Stimulated activated naive CD8-positive, alpha-beta T cell treated with anti-CD3 and anti-CD28 coated beads, Interleukin-15, amount 100 ng/mL, for 72 hours (primary cell): ENCODE results near the gene CDC42EP3.

Source experiments
- ATAC-seq: fragments of 150-1000 bp; cut with Tn5 transposase; 2 replicates; pipeline ENCODE4 v1.10.0; 2021; ENCODE audit warnings: mild to moderate bottlenecking, moderate library complexity
- DNase-seq, 2 donors: peaks; one replicate each; pipeline ENCODE4 v3.0.0; 2021 to 2022
- H3K27ac Mint-ChIP-seq, 2 donors: one replicate each; pipeline ENCODE4 v1.8.0; 2022; ENCODE audit warnings: mild to moderate bottlenecking in 2 of 2, mixed read lengths in 2 of 2, moderate library complexity in 2 of 2
- H3K27me3 Mint-ChIP-seq: one replicate; pipeline ENCODE4 v1.8.0; 2022; ENCODE audit warnings: mixed read lengths
- H3K4me1 Mint-ChIP-seq: one replicate; pipeline ENCODE4 v1.8.0; 2022; ENCODE audit warnings: mild to moderate bottlenecking, mixed read lengths
- H3K4me3 Mint-ChIP-seq, 2 donors: one replicate each; pipeline ENCODE4 v1.8.0; 2022; ENCODE audit warnings: mild to moderate bottlenecking in 2 of 2, mixed read lengths in 2 of 2, moderate library complexity in 1 of 2
- H3K9me3 Mint-ChIP-seq, 2 donors: one replicate each; pipeline ENCODE4 v1.8.0; 2022; ENCODE audit warnings: mixed read lengths in 2 of 2

Gene CDC42EP3

GRCh38 chr2:37637985-37638384 is 33.5 kb downstream of the CDC42EP3 start:
- Mint-ChIP-seq H3K4me1 (peaks cover 54% of the 10 kb centered on the region), H3K27ac (no peak overlapping the region), H3K9me3 (no peaks in the 10 kb centered on the region), H3K4me3 (no peak overlapping the region), H3K27me3 (no peaks in the 10 kb centered on the region)
- no peak for ATAC-seq
- no peak for DNase-seq

DNA sequence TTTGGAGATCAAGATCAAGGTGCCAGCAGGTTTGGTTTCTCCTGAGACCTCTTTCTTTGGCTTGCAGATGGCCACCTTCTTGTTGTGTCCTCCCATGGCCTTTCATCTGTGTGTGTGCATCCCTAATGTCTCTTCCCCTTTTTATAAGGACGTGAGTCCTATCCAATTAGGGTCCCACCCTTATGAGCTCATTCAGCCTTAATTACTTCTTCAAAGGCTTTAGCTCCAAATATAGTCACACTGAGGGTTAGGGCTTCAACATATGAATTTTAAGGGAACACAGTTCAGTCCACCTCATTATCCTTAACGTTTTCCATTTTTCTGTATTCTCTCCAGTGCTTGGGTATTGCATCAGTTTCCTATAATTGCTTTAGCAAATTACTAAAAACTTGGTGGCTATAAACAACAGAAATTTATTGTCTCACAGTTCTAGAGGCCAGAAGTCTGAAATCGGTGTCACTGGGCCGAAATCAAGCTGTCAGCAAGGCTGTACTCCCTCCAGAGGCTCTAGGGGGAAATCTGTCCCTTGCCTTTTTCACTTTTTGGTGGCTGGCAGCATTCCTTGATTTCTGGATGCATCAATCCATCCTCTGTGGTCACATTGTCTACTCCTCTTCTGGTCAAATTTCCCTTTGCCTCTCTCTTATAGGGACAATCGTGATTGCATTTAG is 34.1 kb downstream of the CDC42EP3 start:
- ATAC-seq (no peak), DNase-seq (no peak)
- no peaks in the 10 kb centered on the region for H3K9me3 Mint-ChIP-seq
- H3K4me3 Mint-ChIP-seq = no peak overlapping the region
- H3K27me3 Mint-ChIP-seq = no peaks in the 10 kb centered on the region
- peak overlapping the region in 1 of 2 donors; percentile 81 for H3K27ac Mint-ChIP-seq
- H3K4me1 Mint-ChIP-seq = peaks cover 53% of the 10 kb centered on the region

GRCh38 chr2:37636381-37637066 is 34.9 kb downstream of the CDC42EP3 start:
- ATAC-seq = no peak
- H3K27me3 Mint-ChIP-seq = no peaks in the 10 kb centered on the region
- no peak for DNase-seq
- H3K9me3 Mint-ChIP-seq = no peaks in the 10 kb centered on the region
- H3K27ac Mint-ChIP-seq = peak overlapping the region; percentile 54 to 87
- H3K4me1 Mint-ChIP-seq = peaks cover 50% of the 10 kb centered on the region
- H3K4me3 Mint-ChIP-seq = peak overlapping the region; percentile 5 to 25

GRCh38 chr2:37635504-37636380 is 35.7 kb downstream of the CDC42EP3 start:
- H3K9me3 Mint-ChIP-seq = no peaks in the 10 kb centered on the region
- peaks cover 56% of the 10 kb centered on the region for H3K4me1 Mint-ChIP-seq
- H3K27me3 Mint-ChIP-seq = no peaks in the 10 kb centered on the region

DNA sequence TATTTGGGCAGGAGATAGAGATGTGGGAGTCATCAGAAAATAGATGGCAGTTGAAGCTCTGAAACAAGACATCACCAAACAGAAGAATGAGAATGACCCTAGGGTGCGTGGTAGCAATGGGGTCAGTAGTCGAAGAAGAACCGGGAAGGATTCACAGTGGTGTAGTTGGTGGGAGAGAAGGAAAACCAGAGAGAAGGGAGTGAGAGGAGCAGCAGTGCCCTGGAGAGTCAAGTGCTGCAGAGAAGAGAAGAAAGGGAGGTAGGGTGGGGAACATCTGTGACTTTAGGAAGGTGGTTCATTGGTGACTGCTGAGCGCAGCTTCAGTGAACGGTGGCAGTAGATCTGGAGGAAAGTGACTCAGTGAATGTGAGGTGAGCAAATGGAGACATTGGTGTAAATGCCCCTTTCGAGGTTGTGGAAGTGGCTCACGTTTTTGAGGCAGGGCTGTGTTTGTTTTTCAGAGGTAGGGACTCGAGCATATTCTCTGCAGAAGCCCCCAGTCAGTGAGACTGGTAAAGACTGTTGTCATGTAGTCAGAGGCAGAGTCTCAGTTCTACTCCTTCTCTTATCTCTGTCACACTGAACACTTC is 36.4 kb downstream of the CDC42EP3 start:
- peaks cover 63% of the 10 kb centered on the region for H3K4me1 Mint-ChIP-seq
- peak overlapping the region; percentile 87 to 93 for H3K27ac Mint-ChIP-seq
- ATAC-seq (peak; percentile 50), DNase-seq (no peak)
- no peaks in the 10 kb centered on the region for H3K27me3 Mint-ChIP-seq
- H3K4me3 Mint-ChIP-seq = peak overlapping the region; percentile 54 to 71
- H3K9me3 Mint-ChIP-seq = no peaks in the 10 kb centered on the region

More at GRCh38 chr2:37635504-37636380, 35.7 kb downstream of the CDC42EP3 start:
- ATAC-seq (peak; percentile 92), DNase-seq (peak; percentile 73 to 87)
- Mint-ChIP-seq H3K27ac (peak overlapping the region; percentile 87 to 93), H3K4me3 (peak overlapping the region; percentile 53 to 71)

DNA sequence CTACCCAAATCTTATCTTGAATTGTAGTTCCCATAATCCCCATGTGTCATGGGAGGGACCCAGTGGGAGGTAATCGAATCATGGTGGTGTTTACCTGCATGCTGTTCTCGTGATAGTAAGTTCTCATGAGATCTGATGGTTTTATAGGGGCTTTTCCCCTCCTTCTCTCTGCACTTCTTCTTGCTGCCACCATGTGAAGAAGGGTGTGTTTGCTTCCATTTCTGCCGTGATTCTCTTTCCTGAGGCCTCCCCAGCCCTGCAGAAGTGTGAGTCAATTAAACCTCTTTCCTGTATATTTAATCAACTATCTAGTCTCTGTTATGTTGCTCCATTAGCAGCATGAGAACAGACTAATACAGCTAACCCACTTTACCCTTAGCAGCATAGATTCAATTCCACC is 37.6 kb downstream of the CDC42EP3 start:
- Mint-ChIP-seq H3K4me1 (peaks cover 75% of the 10 kb centered on the region), H3K9me3 (no peaks in the 10 kb centered on the region), H3K27ac (no peak overlapping the region), H3K4me3 (peak overlapping the region in 1 of 2 donors; percentile 2), H3K27me3 (no peaks in the 10 kb centered on the region)
- DNase-seq (no peak), ATAC-seq (no peak)

GRCh38 chr2:37633234-37633633 is 38.2 kb downstream of the CDC42EP3 start:
- H3K27me3 Mint-ChIP-seq = no peaks in the 10 kb centered on the region
- no peak overlapping the region for H3K27ac Mint-ChIP-seq
- ATAC-seq = no peak
- no peak for DNase-seq
- H3K9me3 Mint-ChIP-seq = no peaks in the 10 kb centered on the region
- peaks cover 76% of the 10 kb centered on the region for H3K4me1 Mint-ChIP-seq
- no peak overlapping the region for H3K4me3 Mint-ChIP-seq

- ATAC-seq = no peak
- Mint-ChIP-seq H3K27me3 (no peaks in the 10 kb centered on the region), H3K4me3 (no peak overlapping the region), H3K27ac (no peak overlapping the region), H3K9me3 (no peaks in the 10 kb centered on the region), H3K4me1 (peaks cover 81% of the 10 kb centered on the region)
- no peak for DNase-seq
These were observed 39.1 kb downstream of the CDC42EP3 start for GRCh38 chr2:37632310-37632709.

- no peak overlapping the region for H3K4me3 Mint-ChIP-seq
- H3K27me3 Mint-ChIP-seq = no peaks in the 10 kb centered on the region
- DNase-seq = no peak
- peaks cover 82% of the 10 kb centered on the region for H3K4me1 Mint-ChIP-seq
- no peak overlapping the region for H3K27ac Mint-ChIP-seq
- H3K9me3 Mint-ChIP-seq = no peaks in the 10 kb centered on the region
- no peak for ATAC-seq
These were observed 39.7 kb downstream of the CDC42EP3 start for GRCh38 chr2:37631698-37632097.

GRCh38 chr2:37631292-37631691 is 40.1 kb downstream of the CDC42EP3 start:
- H3K27ac Mint-ChIP-seq = no peak overlapping the region
- no peaks in the 10 kb centered on the region for H3K9me3 Mint-ChIP-seq
- H3K4me1 Mint-ChIP-seq = peaks cover 82% of the 10 kb centered on the region
- no peaks in the 10 kb centered on the region for H3K27me3 Mint-ChIP-seq
- no peak for ATAC-seq
- H3K4me3 Mint-ChIP-seq = peak overlapping the region in 1 of 2 donors; percentile 53
- no peak for DNase-seq

GRCh38 chr2:37630776-37631175 is 40.7 kb downstream of the CDC42EP3 start:
- Mint-ChIP-seq H3K4me3 (peak overlapping the region in 1 of 2 donors; percentile 53), H3K4me1 (peaks cover 82% of the 10 kb centered on the region)
- ATAC-seq = no peak

DNA sequence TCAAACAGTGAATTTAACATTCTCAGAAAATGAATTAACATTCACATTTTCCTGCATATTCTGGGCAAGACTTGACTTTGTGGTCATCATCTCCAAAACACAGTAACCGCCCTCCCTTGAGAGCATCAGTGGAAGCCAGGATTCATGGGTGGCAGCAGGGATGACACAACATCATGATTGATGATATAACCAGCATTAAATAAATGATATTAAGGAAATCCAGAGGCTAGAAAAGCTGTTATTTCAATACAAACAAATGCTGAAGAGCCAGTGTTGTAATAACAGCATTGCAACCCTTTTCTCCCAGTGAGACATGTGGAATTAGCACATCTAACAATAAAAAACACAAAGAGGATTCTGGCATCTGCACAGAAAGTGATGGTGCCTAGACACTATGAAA is 41.1 kb downstream of the CDC42EP3 start:
- DNase-seq = no peak
- no peaks in the 10 kb centered on the region for H3K9me3 Mint-ChIP-seq
- H3K4me3 Mint-ChIP-seq = no peak overlapping the region
- H3K27ac Mint-ChIP-seq = no peak overlapping the region
- peaks cover 82% of the 10 kb centered on the region for H3K4me1 Mint-ChIP-seq
- H3K27me3 Mint-ChIP-seq = no peaks in the 10 kb centered on the region
- no peak for ATAC-seq

More at GRCh38 chr2:37630776-37631175, 40.7 kb downstream of the CDC42EP3 start:
- no peaks in the 10 kb centered on the region for H3K27me3 Mint-ChIP-seq
- no peaks in the 10 kb centered on the region for H3K9me3 Mint-ChIP-seq
- DNase-seq = no peak
- no peak overlapping the region for H3K27ac Mint-ChIP-seq

DNA sequence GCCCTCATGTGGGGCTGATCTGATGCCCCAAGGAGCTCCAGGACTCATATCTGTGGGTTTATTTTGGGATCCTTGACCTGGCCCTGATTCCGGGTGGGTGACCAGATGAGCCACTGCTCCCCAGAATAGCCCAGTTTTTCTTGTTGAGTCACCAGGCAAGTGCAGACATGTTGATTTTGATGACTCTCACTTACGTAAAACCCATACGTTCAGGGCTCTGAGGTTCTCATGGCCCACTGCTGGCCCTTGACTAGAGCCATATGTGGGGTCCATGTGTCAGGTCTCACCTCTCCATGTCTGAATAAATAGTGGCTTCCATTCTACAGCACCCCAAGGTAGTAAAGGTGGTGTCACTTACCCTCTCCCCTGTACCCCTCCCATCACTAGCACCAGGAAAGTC is 41.9 kb downstream of the CDC42EP3 start:
- Mint-ChIP-seq H3K27ac (peak overlapping the region; percentile 12 to 49), H3K4me1 (peaks cover 82% of the 10 kb centered on the region), H3K4me3 (peak overlapping the region in 1 of 2 donors; percentile 7), H3K9me3 (no peaks in the 10 kb centered on the region), H3K27me3 (no peaks in the 10 kb centered on the region)
- DNase-seq (no peak), ATAC-seq (no peak)

GRCh38 chr2:37627710-37628109 is 43.7 kb downstream of the CDC42EP3 start:
- Mint-ChIP-seq H3K4me1 (peaks cover 83% of the 10 kb centered on the region), H3K27me3 (no peaks in the 10 kb centered on the region), H3K9me3 (peaks cover 0 to 9% of the 10 kb centered on the region in 2 donors), H3K4me3 (no peak overlapping the region), H3K27ac (no peak overlapping the region)
- DNase-seq (no peak), ATAC-seq (no peak)

- H3K4me3 Mint-ChIP-seq = peak overlapping the region; percentile 65 to 70
- H3K9me3 Mint-ChIP-seq = peaks cover 0 to 9% of the 10 kb centered on the region in 2 donors
- H3K4me1 Mint-ChIP-seq = peaks cover 76% of the 10 kb centered on the region
- ATAC-seq (peak; percentile 81), DNase-seq (peak; percentile 36 to 69)
- no peaks in the 10 kb centered on the region for H3K27me3 Mint-ChIP-seq
- H3K27ac Mint-ChIP-seq = peak overlapping the region; percentile 88 to 93
These were observed 45.5 kb downstream of the CDC42EP3 start for GRCh38 chr2:37625796-37626571.
